Hematopoietic multipotent progenitor cell treated with erythropoietin and hydrocortisone succinate and interleukin-3 and kit ligand, for 15 days (in vitro differentiated cells): ENCODE data around the gene CYP27B1.
"Not testable (repeated sequence)": the region's sequence is repeated elsewhere in the genome, so short reads cannot be mapped to it uniquely, and the experiment has no call there.

Experiments used
- DNase-seq: peaks from one replicate; pipeline ENCODE4 v3.0.0-alpha.2; 2015; ENCODE audit warnings: low spot score

The CYP27B1 gene

GRCh38 chr12:57722716-57723629 lies 43.9 kb downstream of the CYP27B1 start:
- DNase-seq: no peak

GRCh38 chr12:57721846-57722608 lies 44.9 kb downstream of the CYP27B1 start:
- DNase-seq: not testable (repeated sequence)

- DNase-seq: no peak
Measured at GRCh38 chr12:57720606-57721595, 46.0 kb downstream of the CYP27B1 start.

- no peak for DNase-seq
Measured at GRCh38 chr12:57719777-57720605, 46.9 kb downstream of the CYP27B1 start.

GRCh38 chr12:57718641-57719528 lies 48.0 kb downstream of the CYP27B1 start:
- DNase-seq: no peak

GRCh38 chr12:57717846-57718640 lies 48.8 kb downstream of the CYP27B1 start:
- no peak for DNase-seq

- no peak for DNase-seq
Measured at GRCh38 chr12:57717131-57717530, 49.7 kb downstream of the CYP27B1 start.

- no peak for DNase-seq
Measured at GRCh38 chr12:57716305-57716704, 50.6 kb downstream of the CYP27B1 start.

- no peak for DNase-seq
Measured at GRCh38 chr12:57715786-57716185, 51.1 kb downstream of the CYP27B1 start.

GRCh38 chr12:57715036-57715748 lies 51.7 kb downstream of the CYP27B1 start:
- not testable (repeated sequence) for DNase-seq

GRCh38 chr12:57713209-57713608 lies 53.7 kb downstream of the CYP27B1 start:
- no peak for DNase-seq

- DNase-seq: no peak
Measured at GRCh38 chr12:57712701-57713100, 54.2 kb downstream of the CYP27B1 start.
